Mammary epithelial cell (primary cell): ENCODE measurements around the gene ALDH2.

Source experiments
- EZH2 ChIP-seq: IDR thresholded peaks from 2 replicates; pipeline ENCODE4 v1.6.1; 2012; ENCODE audit warnings: low read length, inconsistent platforms, borderline replicate concordance
- TF ChIP-seq, protein P1 (sequence below), 2 donors: IDR thresholded peaks in 1 of 2; conservative IDR thresholded peaks in 1 of 2; 2 replicates each; pipeline ENCODE4 v1.5.1; 2011 to 2012; ENCODE audit warnings: inconsistent platforms in 2 of 2, low read length in 2 of 2, mild to moderate bottlenecking in 2 of 2, control low read depth in 1 of 2, low read depth in 1 of 2; ENCODE audit not compliant: insufficient read depth in 1 of 2; ENCODE audit errors: extremely low read depth in 1 of 2

DNA sequence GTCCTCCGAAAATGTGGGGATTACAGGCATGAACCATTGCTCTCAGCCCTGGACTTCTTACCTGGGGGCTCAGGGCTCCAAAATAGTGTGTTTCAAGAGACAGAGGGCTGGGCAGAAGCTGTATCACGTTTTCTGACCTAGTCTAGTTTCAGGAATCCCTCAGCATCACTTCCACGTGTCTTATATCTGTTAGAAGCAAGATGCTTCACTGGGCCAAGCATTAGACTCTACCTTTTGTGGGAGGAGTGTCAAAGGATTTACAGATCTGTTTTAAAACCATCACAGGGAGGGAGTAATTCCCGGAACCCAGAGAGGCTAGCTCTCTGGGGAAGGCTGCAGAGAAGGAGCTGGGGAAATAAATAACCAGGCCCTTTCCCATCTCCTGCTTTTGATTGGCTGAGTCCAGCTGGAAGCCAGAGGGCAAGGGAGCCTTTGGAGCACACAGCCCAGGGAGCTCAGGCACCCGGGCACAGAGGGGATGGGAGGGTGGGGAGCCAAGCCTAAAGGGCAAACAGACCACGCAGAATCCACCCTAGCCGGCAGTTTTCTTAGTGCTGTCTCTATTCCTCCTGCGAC, 33.3 kb upstream of the ALDH2 start:
- TF ChIP-seq, protein P1, sequence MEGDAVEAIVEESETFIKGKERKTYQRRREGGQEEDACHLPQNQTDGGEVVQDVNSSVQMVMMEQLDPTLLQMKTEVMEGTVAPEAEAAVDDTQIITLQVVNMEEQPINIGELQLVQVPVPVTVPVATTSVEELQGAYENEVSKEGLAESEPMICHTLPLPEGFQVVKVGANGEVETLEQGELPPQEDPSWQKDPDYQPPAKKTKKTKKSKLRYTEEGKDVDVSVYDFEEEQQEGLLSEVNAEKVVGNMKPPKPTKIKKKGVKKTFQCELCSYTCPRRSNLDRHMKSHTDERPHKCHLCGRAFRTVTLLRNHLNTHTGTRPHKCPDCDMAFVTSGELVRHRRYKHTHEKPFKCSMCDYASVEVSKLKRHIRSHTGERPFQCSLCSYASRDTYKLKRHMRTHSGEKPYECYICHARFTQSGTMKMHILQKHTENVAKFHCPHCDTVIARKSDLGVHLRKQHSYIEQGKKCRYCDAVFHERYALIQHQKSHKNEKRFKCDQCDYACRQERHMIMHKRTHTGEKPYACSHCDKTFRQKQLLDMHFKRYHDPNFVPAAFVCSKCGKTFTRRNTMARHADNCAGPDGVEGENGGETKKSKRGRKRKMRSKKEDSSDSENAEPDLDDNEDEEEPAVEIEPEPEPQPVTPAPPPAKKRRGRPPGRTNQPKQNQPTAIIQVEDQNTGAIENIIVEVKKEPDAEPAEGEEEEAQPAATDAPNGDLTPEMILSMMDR (conservative IDR thresholded peaks at IDR 0.05 in 1 of 2, IDR thresholded peaks at IDR 0.05 in 1 of 2; ENCODE audit: extremely low read depth in 1 of 2, insufficient read depth in 1 of 2, low read depth in 1 of 2, low read length in 2 of 2), result no peak
- no peak for TF ChIP-seq EZH2
